WTC11 (cell line): Measurements from ENCODE around the gene A2ML1. TPM values are rescaled to one million over a fixed set of nuclear protein-coding genes. Genes with fewer than 3 reads are reported as not detected.

Source experiments
- ATAC-seq: fragments of 200-7000 bp; cut with Tn5 transposase; 2 replicates; pipeline ENCODE4 v1.10.0; 2021; ENCODE audit warnings: mild to moderate bottlenecking, moderate library complexity
- CTCF ChIA-PET: fragments of 300-600 bp; sonication (Branson Sonifier 250); formaldehyde crosslinking; loops from one replicate; lab custom pipeline; 2021; ENCODE audit warnings: antibody characterized with exemption; lab: Charles Lee
- POLR2A ChIA-PET: fragments of 350-600 bp; sonication (Branson Sonifier 250); formaldehyde crosslinking; loops from one replicate; lab custom pipeline; 2021; ENCODE audit warnings: antibody characterized with exemption; lab: Charles Lee
- DNase-seq: peaks from one replicate; pipeline ENCODE4 v3.0.0; 2021; ENCODE audit warnings: low spot score
- H3K27ac Mint-ChIP-seq: 2 replicates; pipeline ENCODE4 v1.8.0; 2021; ENCODE audit warnings: mixed read lengths
- H3K27me3 Mint-ChIP-seq: 2 replicates; pipeline ENCODE4 v1.8.0; 2021; ENCODE audit warnings: low read depth, mild to moderate bottlenecking, moderate library complexity, mixed read lengths
- H3K36me3 Mint-ChIP-seq: 2 replicates; pipeline ENCODE4 v1.8.0; 2021; ENCODE audit warnings: mixed read lengths
- H3K4me1 Mint-ChIP-seq: 2 replicates; pipeline ENCODE4 v1.8.0; 2022; ENCODE audit warnings: mixed read lengths
- H3K4me3 Mint-ChIP-seq: 2 replicates; pipeline ENCODE4 v1.8.0; 2021; ENCODE audit warnings: mild to moderate bottlenecking, moderate library complexity, mixed read lengths
- H3K9me3 Mint-ChIP-seq: 2 replicates; pipeline ENCODE4 v1.8.0; 2021; ENCODE audit warnings: mixed read lengths
- ATF3 ChIP-seq: sonication (generic); formaldehyde crosslinking; conservative IDR thresholded peaks from 2 replicates; pipeline ENCODE4 v1.8.1; 2022; ENCODE audit warnings: mild to moderate bottlenecking, missing genetic modification reagents
- CREB1 ChIP-seq: sonication (generic); formaldehyde crosslinking; IDR thresholded peaks from 2 replicates; pipeline ENCODE4 v1.8.0; 2023; ENCODE audit warnings: mild to moderate bottlenecking, missing genetic modification reagents
- CREM ChIP-seq: sonication (generic); formaldehyde crosslinking; IDR thresholded peaks from 2 replicates; pipeline ENCODE4 v1.8.1; 2022; ENCODE audit warnings: mild to moderate bottlenecking, missing genetic modification reagents, moderate library complexity
- ELF4 ChIP-seq: sonication (generic); formaldehyde crosslinking; IDR thresholded peaks from 2 replicates; pipeline ENCODE4 v1.8.1; 2022; ENCODE audit warnings: low read depth, mild to moderate bottlenecking, moderate library complexity, missing genetic modification reagents
- FOXK1 ChIP-seq: sonication (generic); formaldehyde crosslinking; IDR thresholded peaks from 2 replicates; pipeline ENCODE4 v1.8.0; 2022; ENCODE audit warnings: mild to moderate bottlenecking, moderate library complexity, missing genetic modification reagents
- FOXP4 ChIP-seq: sonication (generic); formaldehyde crosslinking; IDR thresholded peaks from 2 replicates; pipeline ENCODE4 v1.8.0; 2022; ENCODE audit warnings: mild to moderate bottlenecking, missing genetic modification reagents
- HMGXB4 ChIP-seq: sonication (generic); formaldehyde crosslinking; IDR thresholded peaks from 2 replicates; pipeline ENCODE4 v1.8.1; 2023; ENCODE audit warnings: mild to moderate bottlenecking, moderate library complexity, missing genetic modification reagents
- JUN ChIP-seq: sonication (generic); formaldehyde crosslinking; IDR thresholded peaks from 2 replicates; pipeline ENCODE4 v1.8.0; 2023; ENCODE audit warnings: mild to moderate bottlenecking, missing genetic modification reagents
- NR1H2 ChIP-seq: sonication (generic); formaldehyde crosslinking; IDR thresholded peaks from 2 replicates; pipeline ENCODE4 v1.9.0; 2021; ENCODE audit warnings: mild to moderate bottlenecking, moderate library complexity, missing genetic modification reagents
- TEAD1 ChIP-seq: sonication (generic); formaldehyde crosslinking; IDR thresholded peaks from 2 replicates; pipeline ENCODE4 v1.8.0; 2022; ENCODE audit warnings: mild to moderate bottlenecking, missing genetic modification reagents
- USF1 ChIP-seq: sonication (generic); formaldehyde crosslinking; IDR thresholded peaks from 2 replicates; pipeline ENCODE4 v1.8.0; 2022; ENCODE audit warnings: mild to moderate bottlenecking, missing genetic modification reagents
- ZMAT4 ChIP-seq: fragments of 250-450 bp; sonication (Bioruptor Pico); IDR thresholded peaks from 2 replicates; pipeline ENCODE4 v1.9.0; 2021; ENCODE audit warnings: mild to moderate bottlenecking
- ZNF396 ChIP-seq: fragments of 250-450 bp; sonication (Bioruptor Pico); IDR thresholded peaks from 2 replicates; pipeline ENCODE4 v1.8.0; 2021; ENCODE audit warnings: mild to moderate bottlenecking, moderate library complexity, borderline replicate concordance
- ZNF532 ChIP-seq: fragments of 250-450 bp; sonication (Bioruptor Pico); IDR thresholded peaks from 2 replicates; pipeline ENCODE4 v1.9.0; 2021; ENCODE audit warnings: mild to moderate bottlenecking, borderline replicate concordance
- total RNA-seq: library from RNA; stranded (reverse); gene quantifications from 3 replicates; pipeline ENCODE4 v1.2.3, GENCODE V29; 2021
- TF ChIP-seq, protein P1 (sequence below): sonication (generic); formaldehyde crosslinking; IDR thresholded peaks from 2 replicates; pipeline ENCODE4 v1.8.0; 2022; ENCODE audit warnings: mild to moderate bottlenecking, missing genetic modification reagents
- TF ChIP-seq, protein P2 (sequence below): fragments of 250-450 bp; sonication (Bioruptor Pico); IDR thresholded peaks from 2 replicates; pipeline ENCODE4 v1.9.0; 2021; ENCODE audit warnings: moderate library complexity, mild to moderate bottlenecking, inconsistent platforms, borderline replicate concordance

The A2ML1 gene
- total RNA-seq, 1 experiment from 2014 or later = 10.5 TPM

DNA sequence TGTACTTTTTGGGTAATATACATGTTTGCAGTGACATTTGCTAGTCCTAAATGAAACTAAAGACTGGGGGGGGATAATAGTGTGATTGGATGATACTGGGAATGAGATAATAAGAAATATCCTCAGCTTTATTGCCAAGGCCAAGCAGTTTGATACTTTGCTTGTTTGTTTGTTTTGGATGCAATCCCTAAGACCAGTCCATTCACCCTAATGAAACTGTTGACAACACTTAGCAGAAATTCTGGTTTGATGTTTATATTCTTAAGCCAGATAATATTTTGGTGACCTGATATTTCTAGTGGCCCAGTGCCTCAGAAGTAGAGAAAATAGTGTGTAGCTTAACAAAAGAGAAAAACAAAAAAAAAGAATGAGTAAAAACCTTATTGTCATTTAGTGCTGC lies 93.7 kb downstream of the A2ML1 start (continued):
- TF ChIP-seq ZNF532 (CRISPR knock-in tag) = no peak
- no peak for TF ChIP-seq ZMAT4 (CRISPR knock-in tag)
- no peak for TF ChIP-seq TEAD1 (CRISPR knock-in tag)
- no peak for TF ChIP-seq HMGXB4
- TF ChIP-seq, protein P1, sequence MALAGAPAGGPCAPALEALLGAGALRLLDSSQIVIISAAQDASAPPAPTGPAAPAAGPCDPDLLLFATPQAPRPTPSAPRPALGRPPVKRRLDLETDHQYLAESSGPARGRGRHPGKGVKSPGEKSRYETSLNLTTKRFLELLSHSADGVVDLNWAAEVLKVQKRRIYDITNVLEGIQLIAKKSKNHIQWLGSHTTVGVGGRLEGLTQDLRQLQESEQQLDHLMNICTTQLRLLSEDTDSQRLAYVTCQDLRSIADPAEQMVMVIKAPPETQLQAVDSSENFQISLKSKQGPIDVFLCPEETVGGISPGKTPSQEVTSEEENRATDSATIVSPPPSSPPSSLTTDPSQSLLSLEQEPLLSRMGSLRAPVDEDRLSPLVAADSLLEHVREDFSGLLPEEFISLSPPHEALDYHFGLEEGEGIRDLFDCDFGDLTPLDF (CRISPR knock-in tag) = no peak
- no peak for TF ChIP-seq ELF4 (CRISPR knock-in tag)
- no peak for TF ChIP-seq JUN (CRISPR knock-in tag)
- TF ChIP-seq ATF3 (CRISPR knock-in tag) = no peak
- TF ChIP-seq, protein P2, sequence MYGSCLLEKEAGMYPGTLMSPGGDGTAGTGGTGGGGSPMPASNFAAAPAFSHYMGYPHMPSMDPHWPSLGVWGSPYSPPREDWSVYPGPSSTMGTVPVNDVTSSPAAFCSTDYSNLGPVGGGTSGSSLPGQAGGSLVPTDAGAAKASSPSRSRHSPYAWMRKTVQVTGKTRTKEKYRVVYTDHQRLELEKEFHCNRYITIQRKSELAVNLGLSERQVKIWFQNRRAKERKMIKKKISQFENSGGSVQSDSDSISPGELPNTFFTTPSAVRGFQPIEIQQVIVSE (CRISPR knock-in tag) = no peak
- TF ChIP-seq CREM (CRISPR knock-in tag) = no peak
- TF ChIP-seq USF1 (CRISPR knock-in tag) = no peak

- ChIA-PET CTCF (interaction anchor here (1.0 to 1.9 kb wide), 4 partner anchors 27 to 373 kb away, joined by 3 to 8 read pairs (median 5); no protein-coding TSS in a partner anchor), POLR2A (interaction anchor here (1.6 kb wide), 1 partner anchor 32 kb away, joined by 5 read pairs; the partner anchor contains the start of gene M6PR)
- Mint-ChIP-seq H3K27ac (no peak overlapping the region), H3K9me3 (no peaks in the 10 kb centered on the region), H3K4me3 (no peak overlapping the region), H3K36me3 (peaks cover 36% of the 10 kb centered on the region), H3K27me3 (no peaks in the 10 kb centered on the region), H3K4me1 (peaks cover 39% of the 10 kb centered on the region)
- DNase-seq (no peak), ATAC-seq (no peak)
- TF ChIP-seq NR1H2 (CRISPR knock-in tag) (no peak), HMGXB4 (no peak), FOXP4 (CRISPR knock-in tag) (no peak), FOXK1 (no peak), ZNF396 (no peak), CREB1 (CRISPR knock-in tag) (no peak)
Measured at GRCh38 chr12:8917031-8917430, 94.6 kb downstream of the A2ML1 start.
